Measurements from ENCODE around the gene LGSN.
"Not testable (repeated sequence)": the region's sequence is repeated elsewhere in the genome, so short reads cannot be mapped to it uniquely, and the experiment has no call there.

LGSN gene, protein sequence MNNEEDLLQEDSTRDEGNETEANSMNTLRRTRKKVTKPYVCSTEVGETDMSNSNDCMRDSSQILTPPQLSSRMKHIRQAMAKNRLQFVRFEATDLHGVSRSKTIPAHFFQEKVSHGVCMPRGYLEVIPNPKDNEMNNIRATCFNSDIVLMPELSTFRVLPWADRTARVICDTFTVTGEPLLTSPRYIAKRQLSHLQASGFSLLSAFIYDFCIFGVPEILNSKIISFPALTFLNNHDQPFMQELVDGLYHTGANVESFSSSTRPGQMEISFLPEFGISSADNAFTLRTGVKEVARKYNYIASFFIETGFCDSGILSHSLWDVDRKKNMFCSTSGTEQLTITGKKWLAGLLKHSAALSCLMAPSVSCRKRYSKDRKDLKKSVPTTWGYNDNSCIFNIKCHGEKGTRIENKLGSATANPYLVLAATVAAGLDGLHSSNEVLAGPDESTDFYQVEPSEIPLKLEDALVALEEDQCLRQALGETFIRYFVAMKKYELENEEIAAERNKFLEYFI

GRCh38 chr6:63319939-63320338 lies at the start of gene LGSN:
Gene LGSN (minus strand): TSS chr6:63319983. CDS start chr6:63319943, 40 bp downstream.
- no peaks in the 10 kb centered on the region for H3K9me3 ChIP-seq
- peaks cover 13% of the 10 kb centered on the region for H3K27me3 ChIP-seq
- TF ChIP-seq, protein P1, sequence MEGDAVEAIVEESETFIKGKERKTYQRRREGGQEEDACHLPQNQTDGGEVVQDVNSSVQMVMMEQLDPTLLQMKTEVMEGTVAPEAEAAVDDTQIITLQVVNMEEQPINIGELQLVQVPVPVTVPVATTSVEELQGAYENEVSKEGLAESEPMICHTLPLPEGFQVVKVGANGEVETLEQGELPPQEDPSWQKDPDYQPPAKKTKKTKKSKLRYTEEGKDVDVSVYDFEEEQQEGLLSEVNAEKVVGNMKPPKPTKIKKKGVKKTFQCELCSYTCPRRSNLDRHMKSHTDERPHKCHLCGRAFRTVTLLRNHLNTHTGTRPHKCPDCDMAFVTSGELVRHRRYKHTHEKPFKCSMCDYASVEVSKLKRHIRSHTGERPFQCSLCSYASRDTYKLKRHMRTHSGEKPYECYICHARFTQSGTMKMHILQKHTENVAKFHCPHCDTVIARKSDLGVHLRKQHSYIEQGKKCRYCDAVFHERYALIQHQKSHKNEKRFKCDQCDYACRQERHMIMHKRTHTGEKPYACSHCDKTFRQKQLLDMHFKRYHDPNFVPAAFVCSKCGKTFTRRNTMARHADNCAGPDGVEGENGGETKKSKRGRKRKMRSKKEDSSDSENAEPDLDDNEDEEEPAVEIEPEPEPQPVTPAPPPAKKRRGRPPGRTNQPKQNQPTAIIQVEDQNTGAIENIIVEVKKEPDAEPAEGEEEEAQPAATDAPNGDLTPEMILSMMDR (IDR thresholded peaks at IDR 0.05), result no peak
- no peak within 1 kb of the TSS for H3K27ac ChIP-seq
- no peaks in the 10 kb centered on the region for H3K36me3 ChIP-seq
- H3K4me1 ChIP-seq (ENCODE audit: control insufficient read depth in 1 of 2, insufficient read depth in 1 of 2, low read depth in 1 of 2, low read length in 1 of 2), result no peaks in the 10 kb centered on the region
- no peak within 1 kb of the TSS for H3K4me3 ChIP-seq (ENCODE audit: low read depth in 1 of 2, low read length in 1 of 2)

- no peaks in the 10 kb centered on the region for H3K27me3 ChIP-seq
- H3K4me3 ChIP-seq (ENCODE audit: low read depth in 1 of 2, low read length in 1 of 2), result no peak overlapping the region
- H3K36me3 ChIP-seq, result no peaks in the 10 kb centered on the region
- H3K27ac ChIP-seq, result no peak overlapping the region
- no peaks in the 10 kb centered on the region for H3K4me1 ChIP-seq (ENCODE audit: control insufficient read depth in 1 of 2, insufficient read depth in 1 of 2, low read depth in 1 of 2, low read length in 1 of 2)
- TF ChIP-seq, protein P1 (IDR thresholded peaks at IDR 0.05), result no peak
- no peaks in the 10 kb centered on the region for H3K9me3 ChIP-seq
Observed at GRCh38 chr6:63368347-63368746, 48.6 kb upstream of the LGSN start.

DNA sequence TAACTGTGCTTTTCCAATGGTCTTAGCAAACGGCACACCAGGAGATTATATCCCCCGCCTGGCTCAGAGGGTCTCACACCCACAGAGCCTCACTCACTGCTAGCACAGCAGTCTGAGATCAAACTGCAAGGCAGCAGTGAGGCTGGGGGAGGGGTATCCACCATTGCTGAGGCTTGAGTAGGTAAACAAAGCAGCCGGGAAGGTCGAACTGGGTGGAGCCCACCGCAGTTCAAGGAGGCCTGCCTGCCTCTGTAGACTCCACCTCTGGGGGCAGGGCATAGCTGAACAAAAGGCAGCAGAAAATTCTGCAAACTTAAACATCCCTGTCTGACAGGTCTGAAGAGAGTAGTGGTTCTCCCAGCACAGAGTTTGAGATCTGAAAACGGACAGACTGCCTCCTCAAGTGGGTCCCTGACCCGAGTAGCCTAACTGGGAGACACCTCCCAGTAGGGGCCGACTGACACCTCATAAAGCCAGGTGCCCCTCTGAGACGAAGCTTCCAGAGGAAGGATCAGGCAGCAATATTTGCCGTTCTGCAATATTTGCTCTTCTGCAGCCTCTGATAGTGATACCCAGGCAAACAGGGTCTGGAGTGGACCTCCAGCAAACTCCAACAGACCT lies 42.8 kb upstream of the LGSN start:
- H3K4me1 ChIP-seq (ENCODE audit: control insufficient read depth in 1 of 2, insufficient read depth in 1 of 2, low read depth in 1 of 2, low read length in 1 of 2); H3K27ac ChIP-seq; H3K27me3 ChIP-seq; H3K36me3 ChIP-seq; H3K4me3 ChIP-seq (ENCODE audit: low read depth in 1 of 2, low read length in 1 of 2); H3K9me3 ChIP-seq: not testable (repeated sequence)

- not testable (repeated sequence) for H3K9me3 ChIP-seq; H3K27me3 ChIP-seq; H3K27ac ChIP-seq; H3K36me3 ChIP-seq; H3K4me3 ChIP-seq (ENCODE audit: low read depth in 1 of 2, low read length in 1 of 2)
- H3K4me1 ChIP-seq (ENCODE audit: control insufficient read depth in 1 of 2, insufficient read depth in 1 of 2, low read depth in 1 of 2, low read length in 1 of 2), result peaks cover 37 to 38% of the 10 kb centered on the region in 2 experiments
Observed at GRCh38 chr6:63357384-63357783, 37.6 kb upstream of the LGSN start.

DNA sequence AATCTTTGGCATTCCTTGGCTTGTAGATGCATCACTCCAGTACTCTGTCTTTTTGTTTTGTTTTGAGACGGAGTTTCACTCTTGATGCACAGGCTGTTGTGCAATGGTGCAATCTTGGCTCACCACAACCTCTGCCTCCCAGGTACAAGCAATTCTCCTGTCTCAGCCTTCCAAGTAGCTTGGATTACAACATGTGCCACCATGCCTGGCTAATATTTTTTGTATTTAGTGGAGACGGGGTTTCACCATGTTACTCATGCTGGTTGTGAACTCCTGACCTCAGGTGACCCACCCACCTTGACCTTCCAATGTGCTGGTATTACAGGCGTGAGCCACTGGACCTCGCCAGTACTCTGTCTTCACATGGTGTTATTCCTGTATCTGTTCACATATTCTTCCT lies 35.8 kb upstream of the LGSN start:
- Histone ChIP-seq H3K4me1 (ENCODE audit: control insufficient read depth in 1 of 2, insufficient read depth in 1 of 2, low read depth in 1 of 2, low read length in 1 of 2) (peaks cover 50 to 52% of the 10 kb centered on the region in 2 experiments), H3K9me3 (no peaks in the 10 kb centered on the region), H3K4me3 (ENCODE audit: low read depth in 1 of 2, low read length in 1 of 2) (peak overlapping the region; percentile 12 to 16), H3K27me3 (no peaks in the 10 kb centered on the region), H3K27ac (peak overlapping the region; percentile 92), H3K36me3 (no peaks in the 10 kb centered on the region)
- TF ChIP-seq, protein P1 (IDR thresholded peaks at IDR 0.05), result no peak

DNA sequence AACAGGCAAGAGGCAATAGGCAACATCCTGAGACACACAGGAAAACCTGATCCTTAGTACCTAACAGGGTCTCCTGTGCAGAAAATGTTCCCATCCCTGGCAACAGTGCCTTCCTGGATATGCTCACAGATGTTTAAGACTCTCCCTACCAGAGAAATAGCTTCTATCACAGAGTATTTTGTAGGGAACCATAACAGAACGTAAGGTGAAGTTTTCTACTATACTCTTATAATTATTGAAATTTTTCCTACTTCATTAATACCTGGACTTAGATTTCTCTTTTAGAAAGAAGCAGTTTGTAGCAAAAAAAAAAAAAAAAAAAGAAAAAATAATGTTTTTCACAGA lies 33.5 kb upstream of the LGSN start:
- H3K27me3 ChIP-seq, result no peaks in the 10 kb centered on the region
- H3K4me3 ChIP-seq (ENCODE audit: low read depth in 1 of 2, low read length in 1 of 2), result peak overlapping the region; percentile 55 to 58
- TF ChIP-seq, protein P1 (IDR thresholded peaks at IDR 0.05), result no peak
- no peaks in the 10 kb centered on the region for H3K36me3 ChIP-seq
- peak overlapping the region; percentile 92 for H3K27ac ChIP-seq
- no peaks in the 10 kb centered on the region for H3K9me3 ChIP-seq
- H3K4me1 ChIP-seq (ENCODE audit: control insufficient read depth in 1 of 2, insufficient read depth in 1 of 2, low read depth in 1 of 2, low read length in 1 of 2), result peaks cover 54 to 59% of the 10 kb centered on the region in 2 experiments

Data from neutrophil (primary cell).